ENCODE measurements around the gene MNAT1.

- TF ChIP-seq CTCF (IDR thresholded peaks at IDR 0.05; ENCODE audit: low read depth, low read length, poor library complexity, severe bottlenecking) (no peak), EZH2phosphoT487 (IDR thresholded peaks at IDR 0.05; ENCODE audit: borderline replicate concordance, low read length) (no peak)
Measured at GRCh38 chr14:60884134-60884533, 149.6 kb downstream of the MNAT1 start.
